Adipose tissue (tissue), 3 donors: ENCODE data around the gene POLR1H. TPM values are rescaled to one million over a fixed set of nuclear protein-coding genes. Genes with fewer than 3 reads are reported as not detected.

Experiments
- H3K27ac ChIP-seq: one replicate; pipeline ENCODE4 v1.5.1; 2013; ENCODE audit warnings: low read depth, low read length
- WGBS, 3 donors: extraction: QIAGEN DNeasy Blood & Tissue Kit; methylation state at CpG; one replicate each; pipeline ENCODE4 v1.1.7; 2013; 5-methylcytosine and 5-hydroxymethylcytosine counted together
- polyA plus RNA-seq, 3 donors: library from polyadenylated mRNA; stranded (reverse); fragments of 200-250 nt; gene quantifications; one replicate each; pipeline ENCODE4 v1.2.3, GENCODE V29; 2013
- donor health status: healthy with polysubstance abuse.
- donor health status: Bipolar disorder and iron deficiency.
- donor health status: healthy.

POLR1H gene
- polyA plus RNA-seq, 3 donors, result 33.2 to 39.4 (median 33.5) TPM

- 19 to 34% (median 30%) methylated on average over 21 to 22 of the region's 22 CpGs for WGBS, 3 donors
- no peak overlapping the region for H3K27ac ChIP-seq
These were observed 15.0 kb downstream of the POLR1H start for GRCh38 chr6:30075790-30076732.

DNA sequence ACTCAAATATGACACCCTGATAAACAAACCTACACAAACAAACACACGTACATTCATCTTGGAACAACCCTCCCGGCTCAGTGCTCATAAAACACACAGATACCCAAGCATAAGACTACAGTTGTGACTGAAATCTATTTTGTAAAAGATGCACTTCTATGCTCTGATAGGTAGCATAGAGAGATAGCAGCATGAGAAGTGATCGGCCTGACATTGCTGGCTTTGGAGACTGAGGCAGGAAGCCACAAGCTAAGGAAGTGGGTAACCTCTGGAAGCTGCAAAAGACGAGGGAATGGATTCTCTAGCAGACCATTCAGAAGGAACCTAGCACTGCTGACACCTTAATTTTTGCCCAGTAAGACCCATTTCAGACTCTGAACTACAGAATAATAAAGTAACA, 16.2 kb downstream of the POLR1H start:
- no peak overlapping the region for H3K27ac ChIP-seq
- 44 to 51% (median 50%) methylated on average over 4 of the region's 4 CpGs for WGBS, 3 donors

DNA sequence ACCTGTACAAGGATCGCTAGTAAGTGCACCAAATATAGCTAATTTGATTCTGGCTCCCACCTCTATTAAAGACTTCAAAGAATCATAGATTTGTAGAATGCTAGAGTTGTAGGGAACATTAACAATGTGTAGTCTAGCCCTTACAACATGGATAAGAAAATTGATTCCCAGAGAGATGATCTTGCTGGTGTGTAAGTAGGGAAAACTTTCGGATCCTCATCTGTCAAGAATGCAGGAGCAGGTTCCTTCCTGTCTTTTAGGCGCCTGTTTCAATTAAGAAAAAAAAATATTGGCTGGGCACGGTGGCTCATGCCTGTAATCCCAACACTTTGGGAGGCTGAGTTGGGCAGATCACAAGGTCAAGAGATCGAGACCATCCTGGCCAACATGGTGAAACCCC, 26.8 kb downstream of the POLR1H start:
- WGBS, 3 donors, result 61 to 72% (median 70%) methylated on average over 5 of the region's 5 CpGs
- H3K27ac ChIP-seq, result no peak overlapping the region

- WGBS, 3 donors, result 40 to 45% (median 45%) methylated on average over 11 of the region's 11 CpGs
- H3K27ac ChIP-seq, result no peak overlapping the region
These were observed 30.7 kb downstream of the POLR1H start for GRCh38 chr6:30091577-30092381.

- WGBS, 3 donors, result 63 to 71% (median 70%) methylated on average over 6 of the region's 6 CpGs
- H3K27ac ChIP-seq, result no peak overlapping the region
These were observed 31.9 kb downstream of the POLR1H start for GRCh38 chr6:30092852-30093543.

GRCh38 chr6:30093951-30094661, 33.0 kb downstream of the POLR1H start:
- 59 to 67% (median 67%) methylated on average over 5 of the region's 5 CpGs for WGBS, 3 donors
- no peak overlapping the region for H3K27ac ChIP-seq

- 39 to 50% (median 42%) methylated on average over 1 of the region's 1 CpG for WGBS, 3 donors
- no peak overlapping the region for H3K27ac ChIP-seq
These were observed 35.8 kb downstream of the POLR1H start for GRCh38 chr6:30096829-30097228.

DNA sequence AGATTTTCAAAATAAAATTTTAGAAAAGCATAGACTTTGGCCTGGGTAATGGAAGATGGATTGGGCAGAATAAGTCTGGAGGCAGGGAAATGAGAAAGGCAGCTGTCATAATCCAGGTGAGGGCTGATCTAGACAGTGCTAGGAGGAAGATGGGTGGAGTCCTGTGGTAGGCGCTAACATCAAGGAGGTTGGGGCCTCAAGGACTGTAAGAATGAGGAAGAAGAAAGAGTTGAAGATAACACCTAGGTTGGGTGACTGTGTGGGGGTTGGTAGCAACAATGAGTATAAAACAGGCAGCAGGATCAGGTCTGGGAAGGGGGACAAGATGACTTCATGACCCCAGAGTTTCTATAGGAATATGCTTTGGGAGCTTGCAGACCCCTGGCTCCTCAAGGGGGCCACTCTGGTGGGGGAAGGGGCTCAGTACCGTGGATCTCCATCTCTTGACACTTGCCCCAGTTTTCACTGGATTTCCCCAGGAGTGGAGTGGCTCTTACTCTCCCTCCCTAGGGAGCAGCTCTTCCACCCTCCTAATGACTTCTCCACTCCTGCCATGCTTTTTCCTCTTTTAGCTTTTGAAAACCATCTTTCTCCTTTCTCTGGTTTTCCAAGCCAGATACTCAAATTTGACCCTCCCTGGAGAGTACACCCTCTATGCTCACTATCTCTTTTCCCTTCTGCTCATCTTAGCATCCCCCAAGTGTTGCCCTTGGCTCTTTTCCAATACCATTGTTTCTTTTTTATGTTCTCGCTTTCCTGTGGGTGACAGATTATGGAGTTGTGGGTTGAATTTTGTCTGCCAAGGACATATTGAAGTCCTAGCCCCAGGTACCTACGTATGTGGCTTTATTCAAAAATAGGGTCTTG, 37.1 kb downstream of the POLR1H start:
- no peak overlapping the region for H3K27ac ChIP-seq
- 62 to 69% (median 65%) methylated on average over 4 of the region's 4 CpGs for WGBS, 3 donors

- WGBS, 3 donors, result 29 to 40% (median 30%) methylated on average over 8 of the region's 8 CpGs
- H3K27ac ChIP-seq, result no peak overlapping the region
These were observed 39.1 kb downstream of the POLR1H start for GRCh38 chr6:30100154-30100553.

GRCh38 chr6:30100585-30101443, 39.7 kb downstream of the POLR1H start:
- no peak overlapping the region for H3K27ac ChIP-seq
- 1 to 3% (median 1%) methylated on average over 44 to 47 of the region's 47 CpGs for WGBS, 3 donors

DNA sequence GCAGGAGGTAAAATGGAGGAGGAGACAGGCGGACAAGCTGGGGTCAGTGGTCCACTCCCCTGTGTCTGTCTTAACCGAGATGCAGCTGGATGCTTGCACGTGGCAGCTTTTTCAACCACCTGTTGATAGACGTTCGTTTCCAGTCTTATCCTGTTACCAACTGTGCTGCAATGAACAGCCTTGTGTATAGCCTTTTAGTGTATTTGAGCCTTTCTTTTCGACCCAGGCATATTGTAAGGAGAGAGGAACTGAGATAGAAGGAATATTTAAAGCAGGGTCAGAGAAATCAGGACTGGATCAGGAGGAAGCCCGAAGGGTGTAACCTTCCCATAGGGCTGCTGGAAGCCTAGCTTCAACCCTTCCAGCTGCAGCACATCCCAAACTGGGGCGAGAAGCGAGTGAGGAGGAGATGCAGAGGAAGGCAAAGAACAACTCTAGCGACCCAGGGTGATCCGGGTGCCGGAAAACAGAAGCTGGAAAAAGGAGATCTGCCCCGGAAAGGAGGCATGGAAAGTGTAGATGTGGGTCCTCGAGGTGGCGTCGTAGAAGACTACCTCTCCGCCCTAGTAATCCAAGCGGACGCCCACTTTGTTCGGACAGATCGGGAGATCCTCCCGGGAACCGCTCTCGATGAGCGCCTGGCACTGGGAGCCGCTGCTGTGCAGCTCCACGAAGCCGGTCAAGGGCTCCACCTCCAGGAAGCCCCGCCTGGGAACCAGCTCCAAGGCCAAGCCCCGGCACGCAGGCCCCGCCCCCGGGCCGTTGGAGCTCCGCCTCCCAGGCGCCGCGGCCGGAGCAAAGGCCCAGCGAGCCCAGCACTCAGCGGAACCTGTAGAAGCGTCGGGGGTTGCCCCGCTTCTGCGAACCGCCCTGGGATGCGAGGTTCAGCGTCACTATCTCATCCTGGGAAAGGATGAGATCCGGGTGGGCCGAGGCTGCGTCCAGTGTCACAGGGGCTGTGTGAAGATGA, 40.7 kb downstream of the POLR1H start:
- H3K27ac ChIP-seq, result no peak overlapping the region
- 2 to 3% (median 3%) methylated on average over 51 of the region's 51 CpGs for WGBS, 3 donors

- H3K27ac ChIP-seq, result no peak overlapping the region
- 25 to 40% (median 33%) methylated on average over 15 of the region's 15 CpGs for WGBS, 3 donors
These were observed 41.4 kb downstream of the POLR1H start for GRCh38 chr6:30102414-30102969.

- 3 to 4% (median 4%) methylated on average over 34 to 36 of the region's 36 CpGs for WGBS, 3 donors
- H3K27ac ChIP-seq, result no peak overlapping the region
These were observed 42.2 kb downstream of the POLR1H start for GRCh38 chr6:30102970-30103871.

- 38 to 57% (median 45%) methylated on average over 3 of the region's 3 CpGs for WGBS, 3 donors
- no peak overlapping the region for H3K27ac ChIP-seq
These were observed 42.8 kb downstream of the POLR1H start for GRCh38 chr6:30103872-30104179.
